Fibroblast of skin of left biceps (primary cell): ENCODE measurements around the gene MYO9B.
"Not testable (repeated sequence)": the region's sequence is repeated elsewhere in the genome, so short reads cannot be mapped to it uniquely, and the experiment has no call there.

Source experiments
- DNase-seq, 2 experiments: peaks; one replicate each; pipeline ENCODE4 v3.0.0-alpha.2; 2013; ENCODE audit warnings: low read depth in 2 of 2

The MYO9B gene

GRCh38 chr19:17180997-17181702 lies 105.6 kb downstream of the MYO9B start:
- no peak for DNase-seq

DNA sequence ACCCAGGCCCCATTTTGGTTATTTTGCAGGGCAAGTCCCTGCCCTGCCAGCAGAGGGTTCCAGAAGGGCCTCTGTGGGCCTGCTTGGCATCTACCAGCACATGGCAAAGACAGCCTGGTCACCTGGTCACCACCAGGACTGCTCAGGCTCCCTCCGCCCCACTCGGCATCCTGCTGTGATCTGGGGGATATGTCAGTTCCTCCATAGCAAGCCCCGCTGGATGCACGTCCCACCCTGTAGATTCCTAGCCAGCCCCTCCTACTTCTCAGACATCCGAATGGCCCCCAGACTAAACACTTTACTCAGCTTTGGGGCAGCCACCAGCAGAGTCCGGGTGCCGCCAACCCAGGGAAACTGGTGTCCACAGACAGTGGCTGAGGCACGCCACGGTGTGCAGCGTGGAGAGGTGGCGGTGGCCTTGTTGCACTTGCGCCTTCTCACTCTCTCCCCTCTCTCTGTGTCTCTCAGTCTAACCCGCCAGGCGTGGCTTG lies 107.7 kb downstream of the MYO9B start:
- no peak for DNase-seq

DNA sequence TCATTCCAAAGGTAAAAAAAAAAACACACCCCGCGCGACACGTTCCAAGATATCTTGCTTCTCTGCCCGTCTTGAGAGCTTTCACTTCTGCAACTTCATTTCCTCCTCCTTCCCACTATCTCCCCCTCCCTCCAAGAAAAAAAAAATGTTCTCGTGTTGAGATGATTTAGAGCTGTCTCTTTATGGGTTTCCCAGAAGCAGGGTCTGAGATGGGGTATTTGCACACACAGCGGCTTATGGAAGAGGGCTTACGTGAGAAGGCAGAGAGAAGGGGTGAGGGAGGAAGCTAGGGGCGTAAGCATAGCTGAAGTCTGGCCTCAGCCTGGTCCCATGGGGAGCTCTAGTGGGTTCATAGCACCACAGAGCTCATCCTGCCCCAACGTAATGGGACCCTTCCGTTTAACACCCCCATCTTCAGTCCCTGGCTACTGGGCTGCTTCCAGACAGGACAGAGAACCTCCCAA lies 108.3 kb downstream of the MYO9B start:
- DNase-seq = no peak

GRCh38 chr19:17184371-17184841 lies 108.8 kb downstream of the MYO9B start:
- no peak for DNase-seq

GRCh38 chr19:17185590-17185989 lies 110.0 kb downstream of the MYO9B start:
- no peak for DNase-seq

DNA sequence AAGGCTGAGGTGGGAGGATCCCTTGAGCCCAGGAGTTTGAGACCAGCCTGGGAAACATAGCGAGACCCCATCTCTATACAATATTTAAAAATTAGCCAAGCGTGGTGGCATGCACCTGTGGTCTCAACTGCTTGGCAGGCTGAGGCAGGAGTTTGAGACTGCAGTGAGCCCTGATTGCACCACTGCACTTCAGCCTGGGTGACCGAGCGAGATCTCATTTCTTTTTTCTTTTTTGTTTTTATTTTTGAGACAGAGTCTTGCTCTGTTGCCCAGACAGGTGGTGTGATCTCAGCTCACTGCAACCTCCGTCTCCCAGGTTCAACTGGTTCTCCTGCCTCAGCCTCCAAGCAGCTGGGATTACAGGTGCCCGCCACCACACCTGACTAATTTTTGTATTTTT lies 116.2 kb downstream of the MYO9B start:
- not testable (repeated sequence) for DNase-seq

DNA sequence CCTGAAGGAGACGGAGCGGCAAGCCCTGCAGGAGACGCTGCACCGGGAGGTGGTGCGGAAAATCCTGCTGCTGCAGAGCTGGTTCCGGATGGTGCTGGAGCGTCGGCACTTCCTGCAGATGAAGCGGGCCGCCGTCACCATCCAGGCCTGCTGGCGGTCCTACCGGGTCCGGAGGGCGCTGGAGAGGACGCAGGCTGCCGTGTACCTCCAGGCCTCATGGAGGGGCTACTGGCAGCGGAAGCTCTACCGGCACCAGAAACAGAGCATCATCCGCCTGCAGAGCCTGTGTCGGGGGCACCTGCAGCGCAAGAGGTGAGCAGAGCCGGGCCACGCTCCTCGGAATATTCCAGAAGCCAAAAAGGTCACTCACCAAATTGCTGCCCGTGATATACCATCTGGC lies 117.2 kb downstream of the MYO9B start:
- no peak for DNase-seq

DNA sequence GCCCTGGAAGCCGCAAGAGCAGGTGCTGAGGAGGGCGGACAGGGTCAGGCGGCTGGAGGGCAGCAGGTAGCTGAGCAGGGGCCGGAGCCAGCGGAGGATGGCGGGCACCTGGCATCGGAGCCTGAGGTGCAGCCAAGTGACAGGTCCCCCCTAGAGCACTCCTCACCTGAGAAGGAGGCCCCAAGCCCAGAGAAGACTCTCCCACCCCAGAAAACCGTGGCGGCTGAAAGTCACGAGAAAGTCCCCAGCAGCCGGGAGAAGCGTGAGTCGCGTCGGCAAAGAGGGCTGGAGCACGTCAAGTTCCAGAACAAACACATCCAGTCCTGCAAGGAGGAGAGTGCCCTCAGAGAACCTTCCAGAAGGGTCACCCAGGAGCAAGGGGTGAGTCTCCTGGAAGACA lies 119.0 kb downstream of the MYO9B start:
- no peak for DNase-seq

GRCh38 chr19:17195106-17195505 lies 119.5 kb downstream of the MYO9B start:
- DNase-seq = no peak

DNA sequence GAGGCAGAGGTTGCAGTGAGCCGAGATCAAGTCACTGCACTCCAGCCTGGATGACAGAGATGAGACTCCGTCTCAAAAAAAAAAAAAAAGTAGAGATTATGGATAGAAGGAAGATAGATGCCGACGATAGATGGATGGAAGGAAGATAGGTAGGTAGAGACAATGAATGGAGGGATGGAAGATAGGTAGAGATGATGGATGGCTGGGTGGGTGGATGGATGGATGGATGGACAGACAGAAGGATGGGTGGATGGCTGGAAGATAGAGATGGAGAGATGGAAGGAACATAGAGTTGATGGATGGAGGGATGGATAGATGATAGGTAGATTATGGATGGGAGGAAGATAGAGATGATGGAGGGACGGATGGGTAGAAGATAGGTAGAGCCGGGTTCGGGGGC lies 121.0 kb downstream of the MYO9B start:
- DNase-seq = no peak

DNA sequence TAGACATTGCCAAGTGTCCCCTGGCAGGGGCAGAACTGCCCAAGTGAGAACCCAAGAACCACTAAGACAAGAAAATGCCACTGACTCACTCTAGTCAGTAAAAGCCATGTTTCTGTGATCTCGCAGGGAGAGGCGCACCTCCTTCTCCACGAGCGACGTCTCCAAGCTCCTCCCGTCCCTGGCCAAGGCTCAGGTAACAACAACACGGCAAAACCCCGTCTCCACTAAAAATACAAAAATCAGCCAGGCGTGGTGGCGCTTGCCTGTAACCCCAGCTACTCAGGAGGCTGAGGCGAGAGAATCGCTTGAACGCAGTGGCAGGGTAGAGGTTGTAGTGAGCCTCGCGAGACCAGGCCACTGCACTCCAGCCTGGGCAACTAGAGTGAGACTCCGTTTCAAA lies 122.1 kb downstream of the MYO9B start:
- DNase-seq = no peak

DNA sequence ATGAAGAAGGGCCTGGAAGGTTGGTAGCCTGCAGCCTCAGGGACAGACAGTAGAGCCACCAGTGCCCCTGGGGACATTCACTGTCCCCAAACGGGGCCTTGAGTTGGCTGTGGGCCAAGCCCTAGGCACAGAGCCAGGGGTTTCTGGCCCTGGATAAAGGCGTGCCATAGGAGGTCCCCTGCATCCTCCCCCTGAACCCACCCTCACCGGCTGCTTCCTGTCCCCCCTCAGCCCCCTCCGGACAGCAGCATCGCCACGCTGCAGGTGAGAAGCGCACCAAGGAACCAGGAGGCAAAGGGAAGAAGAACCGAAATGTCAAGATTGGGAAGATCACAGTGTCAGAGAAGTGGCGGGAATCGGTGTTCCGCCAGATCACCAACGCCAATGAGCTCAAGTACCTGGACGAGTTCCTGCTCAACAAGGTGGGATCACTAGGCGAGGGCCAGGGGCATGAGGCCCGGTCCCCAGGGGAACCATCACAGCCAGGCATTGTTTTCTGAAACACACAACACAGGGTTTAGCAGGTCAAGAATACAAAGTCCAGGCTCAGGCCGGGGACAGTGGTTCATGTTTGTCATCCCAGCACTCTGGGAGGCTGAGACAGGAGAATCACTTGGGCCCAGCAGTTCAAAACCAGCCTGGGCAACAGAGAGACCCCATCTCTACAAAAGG lies 125.0 kb downstream of the MYO9B start:
- no peak for DNase-seq

GRCh38 chr19:17202249-17202648 lies 126.7 kb downstream of the MYO9B start:
- DNase-seq = no peak

DNA sequence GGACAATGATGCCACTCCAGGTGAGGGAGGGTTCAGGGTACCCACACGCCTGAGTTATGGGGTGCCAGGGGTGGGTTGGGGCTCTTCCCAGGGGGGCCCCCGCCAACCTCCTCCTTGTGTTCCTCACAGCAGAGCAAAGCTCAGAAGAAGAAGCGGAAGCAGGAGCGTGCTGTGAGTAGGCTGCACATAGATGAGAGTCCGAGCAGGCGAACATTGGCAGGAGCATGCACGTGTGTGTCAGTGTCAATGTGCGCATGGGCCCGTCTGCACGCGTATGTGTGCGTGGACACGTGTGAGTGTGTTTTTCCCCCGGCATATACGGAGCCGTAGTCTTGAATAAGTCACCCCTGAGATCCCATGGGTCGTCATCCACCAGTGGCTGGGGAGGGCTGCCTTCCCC lies 127.1 kb downstream of the MYO9B start:
- DNase-seq = no peak

- no peak for DNase-seq
Observed at GRCh38 chr19:17205237-17206140, 129.9 kb downstream of the MYO9B start.

DNA sequence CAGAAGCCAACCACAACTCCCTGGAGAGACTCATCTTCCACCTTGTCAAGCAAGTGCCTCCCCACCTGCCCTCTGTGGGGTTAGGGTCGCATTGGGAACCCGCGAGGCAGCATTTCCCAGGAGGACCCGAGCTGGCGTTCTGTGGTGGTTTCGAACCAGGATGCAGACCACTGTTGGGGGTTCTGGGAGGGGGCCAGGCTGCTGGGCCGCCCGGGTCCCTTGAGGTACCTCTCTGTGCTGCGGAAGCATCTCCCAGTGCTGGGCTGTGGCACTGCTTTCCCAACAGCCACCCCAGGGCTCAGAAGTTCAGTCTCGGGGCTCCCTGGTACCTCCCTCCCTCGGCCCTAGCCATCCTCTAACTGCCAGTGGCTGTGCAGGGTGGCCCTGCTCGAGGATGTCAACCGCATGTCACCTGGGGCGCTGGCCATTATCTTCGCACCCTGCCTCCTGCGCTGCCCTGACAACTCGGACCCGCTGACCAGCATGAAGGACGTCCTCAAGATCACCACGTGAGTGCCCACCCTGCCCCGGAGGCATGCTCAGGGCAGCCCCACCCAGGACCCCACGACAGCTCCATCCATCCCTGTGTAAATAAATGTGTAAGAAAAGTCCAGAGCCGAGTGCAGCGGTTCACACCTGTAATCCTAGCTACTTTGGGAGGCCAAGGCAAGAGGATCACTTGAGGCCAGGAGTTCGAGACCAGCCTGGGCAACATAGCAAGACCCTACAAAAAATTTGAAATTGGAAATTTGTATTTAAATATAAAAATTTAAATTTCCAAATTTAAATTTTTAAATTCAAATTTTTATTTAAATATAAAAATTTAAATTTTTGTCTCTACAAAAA lies 131.4 kb downstream of the MYO9B start:
- DNase-seq = no peak

DNA sequence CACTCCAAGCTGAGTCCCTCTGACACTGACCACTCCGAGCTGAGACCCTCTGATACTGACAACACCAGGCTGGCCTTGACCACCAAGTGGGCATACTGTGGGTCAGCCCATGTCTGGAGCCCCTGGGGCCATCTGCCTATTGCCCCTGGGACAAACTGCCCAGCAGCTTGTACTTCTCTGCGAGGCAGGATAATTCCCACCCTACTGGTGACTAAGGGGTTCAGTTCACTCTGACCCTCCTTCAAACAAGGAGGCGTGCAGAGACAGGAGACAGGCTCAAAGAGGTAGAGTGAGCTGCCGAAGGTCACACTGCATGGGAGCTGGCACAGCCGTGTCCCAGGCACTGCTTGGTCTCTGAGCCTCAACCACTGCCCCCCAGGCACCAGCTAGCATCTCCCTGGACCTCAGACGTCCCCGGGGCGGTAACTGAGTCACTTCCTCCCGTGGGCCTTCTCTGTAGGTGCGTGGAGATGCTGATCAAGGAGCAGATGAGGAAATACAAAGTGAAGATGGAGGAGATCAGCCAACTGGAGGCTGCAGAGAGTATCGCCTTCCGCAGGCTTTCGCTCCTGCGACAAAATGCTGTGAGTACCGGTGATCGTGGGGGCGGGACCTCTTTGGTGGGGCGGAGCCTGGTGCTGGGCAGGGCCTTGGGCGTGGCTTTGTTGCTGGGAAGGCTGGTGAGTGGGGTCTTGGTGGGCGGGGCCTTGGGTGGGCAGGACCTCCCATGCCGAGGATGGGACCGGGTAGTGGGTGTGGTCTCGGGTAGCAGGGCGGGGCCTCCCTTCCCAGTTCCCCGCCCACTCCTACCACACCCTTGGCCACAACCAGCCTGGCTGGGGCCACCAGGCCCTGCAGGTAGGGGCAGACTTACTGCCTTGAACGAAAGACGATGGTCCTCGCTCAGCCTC lies 133.8 kb downstream of the MYO9B start:
- no peak for DNase-seq

DNA sequence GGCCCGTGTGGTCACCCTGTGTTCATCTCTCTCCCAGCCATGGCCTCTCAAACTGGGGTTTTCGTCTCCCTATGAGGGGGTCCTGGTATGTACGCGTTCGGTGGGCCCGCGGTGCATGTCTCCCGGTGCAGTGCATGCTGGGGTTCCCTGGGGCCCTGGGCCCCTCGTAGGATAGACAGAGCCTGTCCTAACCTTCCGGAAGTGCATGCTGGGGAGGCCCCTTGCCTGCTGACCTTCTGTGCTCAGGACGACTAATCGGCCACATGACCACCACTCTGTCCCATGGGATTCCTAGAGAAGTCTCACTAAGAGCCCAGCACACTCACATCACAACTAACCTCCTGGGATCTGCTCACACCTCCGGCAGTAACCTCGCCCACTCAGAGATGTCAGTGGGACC lies 134.7 kb downstream of the MYO9B start:
- DNase-seq = no peak

DNA sequence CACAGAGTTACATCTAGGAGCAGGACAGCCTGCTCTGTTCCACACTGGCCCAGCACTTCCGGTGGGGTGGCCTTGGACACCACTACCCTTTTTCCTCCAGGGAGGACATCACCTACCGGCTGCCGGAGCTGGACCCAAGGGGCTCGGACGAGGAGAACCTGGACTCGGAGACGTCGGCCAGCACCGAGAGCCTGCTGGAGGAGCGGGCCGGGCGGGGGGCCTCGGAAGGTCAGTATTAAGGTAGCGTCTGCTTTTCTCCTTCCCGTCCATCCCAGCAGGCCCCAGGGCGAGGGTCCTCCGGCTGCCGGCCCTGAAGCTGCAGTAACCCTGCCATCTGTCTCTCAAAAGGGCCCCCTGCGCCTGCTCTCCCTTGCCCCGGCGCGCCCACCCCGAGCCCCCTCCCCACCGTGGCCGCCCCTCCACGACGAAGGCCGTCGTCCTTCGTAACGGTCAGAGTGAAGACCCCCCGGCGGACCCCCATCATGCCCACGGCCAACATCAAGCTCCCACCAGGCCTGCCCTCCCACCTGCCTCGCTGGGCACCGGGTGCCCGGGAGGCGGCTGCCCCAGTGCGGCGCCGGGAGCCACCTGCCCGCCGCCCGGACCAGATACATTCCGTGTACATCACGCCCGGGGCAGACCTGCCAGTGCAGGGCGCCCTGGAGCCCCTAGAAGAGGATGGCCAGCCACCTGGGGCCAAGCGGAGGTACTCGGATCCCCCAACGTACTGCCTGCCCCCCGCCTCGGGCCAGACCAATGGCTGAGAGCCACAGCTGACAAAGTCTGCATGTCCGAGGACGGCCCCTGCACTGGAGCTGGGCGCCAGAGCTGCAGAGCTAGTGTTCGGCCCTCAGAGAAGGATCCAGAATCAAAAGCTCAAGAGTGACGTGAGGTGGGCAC lies 136.2 kb downstream of the MYO9B start:
- no peak for DNase-seq
